Nephron progenitor cell (in vitro differentiated cells): ENCODE data around the gene SPATA24.

Experiments
- DNase-seq: peaks from one replicate; pipeline ENCODE4 v3.0.0; 2021
- H3K27ac Mint-ChIP-seq: 2 replicates; pipeline ENCODE4 v1.8.0; 2021; ENCODE audit warnings: mild to moderate bottlenecking, moderate library complexity, mixed read lengths
- H3K27me3 Mint-ChIP-seq: 2 replicates; pipeline ENCODE4 v1.8.0; 2021; ENCODE audit warnings: mild to moderate bottlenecking, low read depth, mixed read lengths; ENCODE audit not compliant: poor library complexity
- H3K36me3 Mint-ChIP-seq: 2 replicates; pipeline ENCODE4 v1.8.0; 2021; ENCODE audit warnings: low read depth, mixed read lengths
- H3K4me1 Mint-ChIP-seq: 2 replicates; pipeline ENCODE4 v1.8.0; 2021; ENCODE audit warnings: mixed read lengths
- H3K4me3 Mint-ChIP-seq: 2 replicates; pipeline ENCODE4 v1.8.0; 2021; ENCODE audit warnings: mild to moderate bottlenecking, moderate library complexity, mixed read lengths
- H3K9me3 Mint-ChIP-seq: 2 replicates; pipeline ENCODE4 v1.8.0; 2021; ENCODE audit warnings: mild to moderate bottlenecking, moderate library complexity, mixed read lengths
- CTCF ChIP-seq: fragments of 200-600 bp; sonication (generic); IDR thresholded peaks from 2 replicates; pipeline ENCODE4 v1.5.0; 2021; ENCODE audit warnings: antibody characterized with exemption

SPATA24 gene

GRCh38 chr5:139386050-139386438 is 17.8 kb downstream of the SPATA24 start:
- peaks cover 4% of the 10 kb centered on the region for H3K27me3 Mint-ChIP-seq
- H3K27ac Mint-ChIP-seq: no peak overlapping the region
- TF ChIP-seq CTCF: no peak
- H3K36me3 Mint-ChIP-seq: no peaks in the 10 kb centered on the region
- no peak overlapping the region for H3K4me3 Mint-ChIP-seq
- H3K4me1 Mint-ChIP-seq: peaks cover 20% of the 10 kb centered on the region
- no peaks in the 10 kb centered on the region for H3K9me3 Mint-ChIP-seq
- DNase-seq: no peak

GRCh38 chr5:139385061-139386049 is 18.5 kb downstream of the SPATA24 start:
- H3K27me3 Mint-ChIP-seq: no peaks in the 10 kb centered on the region
- H3K9me3 Mint-ChIP-seq: no peaks in the 10 kb centered on the region
- no peak for TF ChIP-seq CTCF
- peaks cover 19% of the 10 kb centered on the region for H3K4me1 Mint-ChIP-seq
- no peak for DNase-seq
- no peaks in the 10 kb centered on the region for H3K36me3 Mint-ChIP-seq
- no peak overlapping the region for H3K4me3 Mint-ChIP-seq
- H3K27ac Mint-ChIP-seq: no peak overlapping the region

GRCh38 chr5:139384591-139385051 is 19.3 kb downstream of the SPATA24 start:
- Mint-ChIP-seq H3K27ac (no peak overlapping the region), H3K4me1 (peaks cover 27% of the 10 kb centered on the region), H3K4me3 (no peak overlapping the region), H3K27me3 (no peaks in the 10 kb centered on the region), H3K36me3 (no peaks in the 10 kb centered on the region), H3K9me3 (no peaks in the 10 kb centered on the region)
- DNase-seq: no peak
- no peak for TF ChIP-seq CTCF

GRCh38 chr5:139383993-139384590 is 19.8 kb downstream of the SPATA24 start:
- Mint-ChIP-seq H3K9me3 (no peaks in the 10 kb centered on the region), H3K36me3 (no peaks in the 10 kb centered on the region), H3K27ac (no peak overlapping the region), H3K4me3 (no peak overlapping the region), H3K27me3 (no peaks in the 10 kb centered on the region), H3K4me1 (peaks cover 31% of the 10 kb centered on the region)
- no peak for DNase-seq
- no peak for TF ChIP-seq CTCF

GRCh38 chr5:139383275-139383992 is 20.5 kb downstream of the SPATA24 start, which contains the start of gene SLC23A1:
TSS of gene SLC23A1 (minus strand) at chr5:139383297. CDS start at chr5:139383253, 44 bp downstream.
- H3K36me3 Mint-ChIP-seq: no peaks in the 10 kb centered on the region
- TF ChIP-seq CTCF: no peak
- no peak within 1 kb of the TSS for H3K27ac Mint-ChIP-seq
- H3K4me1 Mint-ChIP-seq: peaks cover 29% of the 10 kb centered on the region
- DNase-seq: no peak
- H3K27me3 Mint-ChIP-seq: no peaks in the 10 kb centered on the region
- H3K4me3 Mint-ChIP-seq: no peak within 1 kb of the TSS
- H3K9me3 Mint-ChIP-seq: no peaks in the 10 kb centered on the region
